NOMO-1 (cell line): ENCODE measurements around the gene USP49.

Experiments
- DNase-seq, 2 experiments: peaks; one replicate each; lab custom pipeline; 2025; ENCODE audit not compliant: unreplicated experiment in 2 of 2; lab: John Stamatoyannopoulos, UW

USP49 gene

GRCh38 chr6:41759905-41760579 lies 135.1 kb downstream of the USP49 start:
- no peak for DNase-seq

GRCh38 chr6:41759106-41759904 lies 135.9 kb downstream of the USP49 start:
- no peak for DNase-seq

- DNase-seq: no peak
Observed at GRCh38 chr6:41758641-41759035, 136.5 kb downstream of the USP49 start.

- no peak for DNase-seq
Observed at GRCh38 chr6:41757931-41758640, 137.1 kb downstream of the USP49 start.

GRCh38 chr6:41757271-41757670 lies 137.9 kb downstream of the USP49 start:
- DNase-seq: no peak

GRCh38 chr6:41756354-41756753 lies 138.8 kb downstream of the USP49 start:
- DNase-seq: no peak

- DNase-seq: no peak
Observed at GRCh38 chr6:41755895-41756294, 139.3 kb downstream of the USP49 start.

- no peak for DNase-seq
Observed at GRCh38 chr6:41750374-41750773, 144.8 kb downstream of the USP49 start.

- no peak for DNase-seq
Observed at GRCh38 chr6:41748542-41748941, 146.6 kb downstream of the USP49 start.

GRCh38 chr6:41748102-41748477 lies 147.1 kb downstream of the USP49 start:
- no peak for DNase-seq

- no peak for DNase-seq
Observed at GRCh38 chr6:41747256-41748101, 147.7 kb downstream of the USP49 start, which contains the start of gene PGC. Gene PGC, minus strand, starts transcription at chr6:41747397. Its CDS starts 63 bp downstream, at chr6:41747334.

- no peak for DNase-seq
Observed at GRCh38 chr6:41746107-41746506, 149.1 kb downstream of the USP49 start.

- no peak for DNase-seq
Observed at GRCh38 chr6:41744236-41744787, 150.9 kb downstream of the USP49 start.

- no peak for DNase-seq
Observed at GRCh38 chr6:41743406-41744235, 151.6 kb downstream of the USP49 start.

GRCh38 chr6:41741625-41742490 lies 153.3 kb downstream of the USP49 start:
- no peak for DNase-seq

- no peak for DNase-seq
Observed at GRCh38 chr6:41740366-41741162, 154.6 kb downstream of the USP49 start.
